ENCODE data around the gene CERS3.
"Not testable (repeated sequence)": the region's sequence is repeated elsewhere in the genome, so short reads cannot be mapped to it uniquely, and the experiment has no call there.

The CERS3 gene

DNA sequence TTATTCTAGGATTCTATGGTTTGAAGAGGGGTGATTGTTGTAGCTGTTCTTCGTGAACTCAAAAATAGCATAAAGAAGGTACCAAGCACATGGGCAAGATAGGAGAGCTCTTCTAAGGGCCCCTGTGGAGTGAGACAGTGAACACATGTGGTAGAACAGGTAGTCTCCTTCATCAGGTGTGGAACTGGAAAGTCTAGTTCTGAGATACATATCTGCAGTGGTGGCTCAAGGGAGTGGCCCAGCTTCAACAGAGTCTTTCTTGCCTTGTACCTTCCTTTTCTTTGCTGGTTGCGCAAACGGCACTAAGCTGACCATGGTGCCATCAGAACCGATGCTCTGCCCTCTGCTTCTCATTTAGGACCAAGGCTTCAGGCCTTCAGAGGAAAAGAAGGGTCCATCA lies 65.2 kb downstream of the CERS3 start:
- DNase-seq = no peak

DNA sequence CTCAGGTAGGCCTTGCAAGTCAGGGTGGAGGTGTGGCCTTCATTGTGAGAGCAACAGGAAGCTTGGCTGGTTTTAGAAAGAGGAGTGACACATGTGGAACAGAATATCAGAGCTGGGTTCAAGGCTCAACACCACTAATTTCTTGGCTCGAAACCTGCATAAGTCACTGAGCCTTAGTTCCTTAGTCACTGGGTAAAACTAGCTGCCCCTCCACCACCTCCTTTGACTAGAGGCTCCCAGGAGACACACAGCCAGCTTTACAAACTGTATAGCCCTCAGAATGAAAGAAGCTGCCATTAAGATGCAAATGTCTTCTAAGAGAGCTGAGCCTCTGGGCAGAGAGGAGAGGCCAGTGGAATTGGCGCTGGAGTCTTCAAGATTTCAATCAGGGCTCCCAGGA lies 67.7 kb downstream of the CERS3 start:
- no peak for DNase-seq

- DNase-seq = no peak
Measured at GRCh38 chr15:100457201-100457600, 71.5 kb downstream of the CERS3 start.

GRCh38 chr15:100454148-100454547 lies 74.6 kb downstream of the CERS3 start:
- no peak for DNase-seq

- DNase-seq = no peak
Measured at GRCh38 chr15:100448481-100448880, 80.3 kb downstream of the CERS3 start.

- not testable (repeated sequence) for DNase-seq
Measured at GRCh38 chr15:100441063-100441462, 87.7 kb downstream of the CERS3 start.

- no peak for DNase-seq
Measured at GRCh38 chr15:100439514-100439913, 89.2 kb downstream of the CERS3 start.

GRCh38 chr15:100438570-100438969 lies 90.2 kb downstream of the CERS3 start:
- peak; percentile 88 for DNase-seq

DNA sequence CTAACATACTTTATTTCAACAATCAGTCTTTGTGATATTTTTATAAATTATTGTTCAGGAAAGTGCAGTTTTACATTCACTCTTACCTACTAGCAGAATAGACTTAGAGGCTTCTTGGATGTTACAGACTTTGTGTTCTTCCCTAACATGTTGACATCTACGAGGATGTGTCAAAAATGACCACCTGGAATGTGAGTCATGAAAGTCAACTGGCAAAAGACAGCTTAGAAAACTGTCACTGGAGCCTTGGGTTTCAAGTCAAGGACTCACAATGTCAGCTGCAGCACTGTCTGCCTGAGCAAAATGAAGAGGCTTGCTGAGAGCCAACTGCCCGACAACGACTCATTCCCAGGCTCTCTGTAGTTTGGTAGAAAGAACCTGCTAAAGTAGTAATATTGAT lies 91.5 kb downstream of the CERS3 start:
- no peak for DNase-seq

- DNase-seq = no peak
Measured at GRCh38 chr15:100434561-100434960, 94.2 kb downstream of the CERS3 start.

- DNase-seq = no peak
Measured at GRCh38 chr15:100434038-100434437, 94.7 kb downstream of the CERS3 start.

DNA sequence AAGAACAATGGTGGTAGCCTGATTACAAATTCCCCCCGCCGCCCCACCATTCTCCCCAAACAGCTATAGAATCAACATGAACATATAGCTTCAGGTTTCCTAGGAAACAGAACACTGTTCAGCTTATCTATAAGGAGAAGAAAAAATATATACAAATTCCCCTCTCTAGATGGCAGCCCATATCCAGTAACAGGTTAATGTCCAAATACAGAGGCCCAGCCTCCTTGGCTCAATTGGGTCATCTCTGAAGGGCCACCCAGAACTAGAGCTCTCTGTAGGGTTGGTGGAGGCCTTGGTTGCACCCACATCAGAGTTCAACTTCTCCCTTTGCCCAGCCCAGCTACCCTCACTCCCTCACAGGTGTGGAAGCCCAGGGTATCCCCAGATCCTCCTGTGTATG lies 95.4 kb downstream of the CERS3 start:
- DNase-seq = peak; percentile 9

GRCh38 chr15:100430411-100430810 lies 98.3 kb downstream of the CERS3 start:
- DNase-seq = no peak

- no peak for DNase-seq
Measured at GRCh38 chr15:100429116-100429728, 99.5 kb downstream of the CERS3 start.

DNA sequence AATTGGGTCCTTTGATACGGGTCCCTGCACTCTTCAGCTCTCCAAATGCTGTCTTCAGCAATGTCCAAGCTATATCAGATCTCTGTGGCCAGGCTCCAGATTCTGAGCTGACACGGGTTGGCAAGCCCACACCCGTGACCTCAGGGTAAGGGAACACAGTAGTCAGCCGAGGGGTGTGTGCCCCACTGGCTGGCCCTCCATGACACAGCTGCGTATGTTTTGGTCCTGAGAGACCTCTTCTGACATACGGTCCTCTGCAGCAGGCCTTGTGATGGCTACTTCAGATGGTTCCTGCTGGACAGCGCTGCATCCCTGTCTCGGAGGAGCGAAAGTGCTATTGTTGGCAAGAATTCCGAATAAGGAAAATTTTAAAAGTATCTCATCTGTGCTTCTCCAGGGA lies 101.8 kb downstream of the CERS3 start:
- DNase-seq = no peak

DNA sequence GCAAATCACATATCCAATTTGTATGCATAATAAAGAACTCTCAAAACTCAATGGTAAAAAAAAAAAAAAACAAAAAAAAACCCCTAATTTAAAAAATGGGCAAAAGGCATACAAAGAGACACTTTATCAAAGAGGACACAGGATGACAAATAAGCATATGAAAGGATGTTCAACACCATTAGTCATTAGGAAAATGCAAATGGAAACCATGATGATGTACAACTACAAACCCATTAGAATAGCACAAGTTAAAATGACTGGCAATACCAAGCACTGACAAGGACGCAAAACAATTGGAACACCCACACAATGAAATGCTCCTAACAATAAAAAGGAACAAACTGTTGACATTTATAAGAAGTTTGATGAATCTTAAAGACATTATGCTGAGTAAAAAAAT lies 123.6 kb downstream of the CERS3 start:
- DNase-seq = no peak

DNA sequence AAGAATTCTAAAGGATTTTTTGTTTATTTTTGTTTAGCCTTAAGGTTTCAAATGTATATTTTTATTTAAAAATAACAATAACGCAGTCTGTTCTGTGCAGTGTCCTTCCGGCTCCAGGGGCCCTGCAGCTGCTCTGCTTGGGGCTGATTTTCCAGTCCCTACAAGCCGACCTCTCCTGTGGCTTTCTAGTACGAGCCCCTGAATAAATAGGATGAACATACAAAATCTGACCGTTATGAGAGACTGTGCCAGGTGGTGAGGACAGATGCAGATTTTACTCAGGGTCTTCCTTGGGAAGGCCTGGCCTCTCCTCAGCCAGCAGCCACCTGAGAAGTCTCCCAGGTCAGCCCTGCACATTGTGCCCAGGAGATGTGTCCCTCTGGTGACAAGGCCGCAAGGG lies 127.8 kb downstream of the CERS3 start:
- no peak for DNase-seq

DNA sequence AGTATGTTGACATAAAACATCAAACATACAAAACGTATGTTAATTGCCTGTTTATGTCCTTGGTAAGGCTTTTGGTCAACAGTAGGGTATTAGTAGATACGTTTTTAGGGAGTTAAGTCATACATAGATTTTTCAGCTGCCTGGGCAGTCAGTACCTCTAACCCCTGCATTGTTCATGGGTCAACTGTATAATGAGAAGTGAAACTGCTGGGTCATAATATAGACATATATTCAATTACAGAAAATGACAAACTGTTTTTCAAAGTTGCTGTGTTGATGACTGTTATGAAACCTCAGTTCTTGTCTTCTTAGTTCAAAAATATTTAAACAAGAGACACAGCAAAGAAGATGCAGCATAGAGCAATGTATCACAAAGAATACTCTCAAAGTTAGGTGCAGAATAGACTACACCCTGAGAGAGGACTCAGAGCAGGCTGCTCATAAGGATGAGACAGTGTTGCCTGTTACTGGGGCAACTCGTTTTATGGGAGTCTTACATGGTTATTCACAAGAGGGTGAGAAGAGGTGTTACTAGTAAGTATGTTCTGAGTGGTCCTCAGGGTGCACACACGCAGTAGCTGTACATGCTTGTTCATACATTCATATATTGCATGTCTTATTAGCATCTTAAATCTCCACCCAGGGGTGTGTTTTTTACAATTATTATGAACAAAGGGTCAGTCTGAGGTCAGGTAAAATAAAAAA lies 133.9 kb downstream of the CERS3 start:
- DNase-seq = peak; percentile 79

- no peak for DNase-seq
Measured at GRCh38 chr15:100393008-100393407, 135.7 kb downstream of the CERS3 start.

GRCh38 chr15:100385300-100386050 lies 143.3 kb downstream of the CERS3 start:
- peak; percentile 47 for DNase-seq

GRCh38 chr15:100384108-100384410 lies 144.7 kb downstream of the CERS3 start:
- DNase-seq = no peak

DNA sequence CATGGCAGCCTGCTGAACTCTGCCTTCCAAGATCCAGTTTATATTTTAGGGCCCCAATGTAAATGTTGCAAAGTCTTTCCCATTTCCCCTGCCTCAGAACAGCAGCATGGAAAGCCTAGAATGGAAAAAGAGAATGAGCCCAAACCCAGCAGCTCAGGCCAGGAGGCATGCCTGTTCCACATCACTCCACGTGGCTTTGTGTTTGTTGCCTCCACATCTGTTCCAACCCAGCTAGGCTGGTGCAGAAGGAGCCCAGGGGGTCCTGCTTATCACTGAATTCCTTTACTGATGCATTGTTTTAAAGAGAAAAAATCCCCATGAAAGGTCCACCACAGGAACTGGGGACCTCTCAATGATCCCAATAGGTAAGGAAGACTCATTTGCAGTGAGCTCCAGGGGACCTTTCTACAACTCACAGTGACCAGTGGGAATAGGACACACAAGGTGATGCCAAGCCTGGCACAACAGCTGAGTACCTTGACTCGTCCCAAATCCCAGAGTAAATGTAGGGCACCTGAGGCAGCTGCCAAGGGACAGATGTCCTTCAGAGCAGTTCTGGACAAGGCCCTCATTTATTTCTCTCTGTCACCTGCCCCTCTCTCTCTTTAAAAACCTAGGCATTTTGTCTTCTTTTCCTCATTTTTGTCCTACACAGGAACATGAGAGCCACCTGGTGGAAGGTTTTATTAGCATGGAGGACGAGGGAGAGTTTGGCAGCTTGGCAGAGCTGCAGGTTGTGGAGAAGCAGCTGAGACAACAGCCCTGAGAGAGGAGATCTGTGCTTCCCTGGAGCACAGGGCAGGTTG lies 145.2 kb downstream of the CERS3 start:
- peak; percentile 46 for DNase-seq

GRCh38 chr15:100373942-100374341 lies 154.8 kb downstream of the CERS3 start:
- no peak for DNase-seq

Measured in MV-4-11 (cell line).